NCI-H187 (cell line): ENCODE data around the gene ANKRD34A.

Source experiments
- DNase-seq, 2 experiments: peaks; one replicate each; lab custom pipeline; 2025; lab: John Stamatoyannopoulos, UW

Gene ANKRD34A

DNA sequence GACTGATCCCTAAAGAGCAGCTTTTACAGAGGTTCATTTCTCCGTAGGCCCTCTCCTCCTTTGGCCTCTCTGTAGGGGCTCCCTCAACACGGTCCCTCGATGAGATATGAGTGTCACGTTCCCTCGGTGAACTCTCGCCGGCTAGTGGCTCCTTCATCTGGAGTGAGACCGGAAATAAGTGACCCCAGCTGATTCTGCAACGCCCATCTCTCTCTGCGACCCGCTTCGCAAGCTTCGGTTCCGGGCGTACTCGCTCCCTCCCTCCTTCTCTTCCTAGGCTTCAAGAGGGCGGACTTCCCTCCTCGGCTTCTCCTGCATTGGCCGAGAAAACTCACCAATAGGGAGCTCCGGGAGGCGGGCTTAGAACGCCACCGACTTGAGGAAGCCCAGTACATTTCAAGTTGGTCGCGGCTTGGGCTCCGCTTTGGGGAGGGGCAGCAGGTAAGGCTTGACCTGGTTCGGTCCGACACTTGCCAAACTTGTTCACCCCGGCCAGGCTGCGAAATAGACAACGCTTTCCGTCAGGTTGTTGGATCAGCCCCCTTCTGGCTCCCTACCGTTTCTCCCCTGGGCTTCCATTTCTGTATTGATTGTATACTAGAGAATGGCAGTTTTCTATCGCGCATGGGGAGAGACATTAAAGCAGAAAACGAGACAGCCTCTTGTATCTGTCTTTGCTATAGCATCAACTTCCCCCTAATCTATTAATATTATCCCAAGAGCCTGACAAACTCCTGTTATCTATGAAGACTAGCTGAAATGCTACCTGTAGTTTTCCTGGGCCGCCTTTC is at the start of gene ANKRD34A, which contains the start of gene POLR3GL:
TSS of gene ANKRD34A (minus strand) at position 248 of the 791 bp plus-strand sequence. CDS start 2,816 bp downstream, outside the sequence.
TSS of gene POLR3GL (plus strand) at position 363 of the 791 bp plus-strand sequence. CDS start 10,176 bp downstream, outside the sequence.
- peak; percentile 94 to 96 for DNase-seq

GRCh38 chr1:146013559-146013922 is 49.2 kb upstream of the ANKRD34A start:
- DNase-seq: no peak

DNA sequence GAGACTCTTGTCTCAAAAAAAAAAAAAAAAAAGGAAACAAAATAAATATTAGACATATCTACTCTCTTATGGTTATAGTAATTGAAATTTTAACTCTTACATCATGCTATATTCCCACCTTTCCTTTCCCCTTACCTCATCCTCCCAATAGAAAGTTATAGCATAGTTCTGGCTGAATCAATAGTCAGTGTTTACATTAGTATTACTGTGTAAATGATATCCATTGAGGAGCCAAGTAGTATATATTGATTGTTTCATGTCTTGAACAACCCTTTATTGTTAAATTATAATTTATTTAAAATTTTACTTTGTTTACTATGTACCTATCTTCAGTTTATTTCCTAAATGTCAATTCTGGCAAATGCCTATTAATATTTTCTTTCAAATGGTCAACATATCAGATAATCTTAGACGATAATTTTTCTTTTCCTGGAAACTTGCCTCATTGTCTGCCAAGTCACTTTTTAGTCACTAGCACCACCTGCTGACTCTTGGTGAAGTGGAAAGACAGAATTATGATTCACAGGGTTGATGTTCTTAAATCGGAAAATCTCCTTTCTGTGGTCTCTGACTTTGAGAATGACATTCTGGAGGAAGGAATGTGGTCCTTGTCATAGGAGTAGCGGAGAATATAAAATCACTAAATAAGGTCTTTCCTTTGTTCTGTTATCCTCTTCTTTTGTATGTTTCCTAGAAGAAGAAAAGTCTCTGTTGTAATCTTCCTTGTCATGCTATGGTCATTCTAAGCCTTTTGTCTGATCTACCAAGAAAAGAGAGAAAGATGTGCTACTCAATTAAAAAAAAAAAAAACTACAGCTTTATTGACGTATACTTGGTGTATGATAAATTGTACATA is 48.6 kb upstream of the ANKRD34A start:
- DNase-seq: peak; percentile 36 to 70

GRCh38 chr1:146010126-146010738 is 45.9 kb upstream of the ANKRD34A start:
- no peak for DNase-seq

DNA sequence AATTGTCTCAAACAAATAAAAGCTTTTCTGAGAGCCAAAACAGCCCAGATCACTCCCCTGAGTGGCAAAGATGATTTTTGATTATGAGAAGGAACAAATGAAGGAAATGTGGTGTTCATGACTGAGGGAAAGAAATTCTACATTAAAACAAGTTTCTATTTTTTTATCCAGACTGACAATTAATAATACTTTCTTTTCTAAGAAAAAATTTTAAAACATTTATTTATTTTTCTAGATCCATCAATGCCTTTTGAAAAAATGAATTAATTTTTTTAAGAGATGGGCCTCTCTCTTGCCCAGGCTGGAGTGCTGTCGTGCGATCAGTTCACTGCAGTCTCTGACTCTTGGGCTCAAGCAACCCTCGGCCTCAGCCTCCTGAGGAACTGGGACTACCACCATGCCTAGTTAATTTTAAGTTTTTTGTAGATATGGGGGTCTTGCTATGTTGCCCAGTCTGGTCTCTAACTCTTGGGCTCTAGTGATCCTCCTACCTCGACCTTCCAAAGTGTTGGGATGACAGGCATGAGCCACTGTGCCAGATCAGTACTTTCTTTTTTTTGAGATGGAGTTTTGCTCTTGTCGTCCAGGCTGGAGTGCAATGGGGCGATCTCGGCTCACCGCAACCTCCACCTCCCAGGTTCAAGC is 43.2 kb upstream of the ANKRD34A start:
- DNase-seq: no peak

GRCh38 chr1:146001709-146002108 is 37.3 kb upstream of the ANKRD34A start:
- DNase-seq: no peak

GRCh38 chr1:145999321-146000024 is 35.1 kb upstream of the ANKRD34A start:
- DNase-seq: peak; percentile 48 to 50

DNA sequence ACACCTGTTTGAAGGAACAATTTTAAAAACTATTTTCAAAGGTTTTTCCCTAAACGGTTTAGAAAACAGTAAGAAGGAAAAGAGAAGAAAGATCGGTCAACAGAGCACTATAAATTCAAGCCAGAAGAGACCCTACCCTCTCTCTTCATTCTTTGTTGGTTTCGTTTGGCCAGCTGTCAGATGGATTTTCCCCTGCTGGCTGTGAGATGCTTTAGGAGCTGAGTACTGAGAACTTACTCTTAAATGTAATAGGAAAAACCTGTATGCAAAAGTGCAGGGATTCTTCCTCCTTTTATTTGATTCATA is 33.3 kb upstream of the ANKRD34A start:
- DNase-seq: no peak

- DNase-seq: no peak
Observed at GRCh38 chr1:145997016-145997717, 32.8 kb upstream of the ANKRD34A start.

GRCh38 chr1:145996433-145997015 is 32.1 kb upstream of the ANKRD34A start, which contains the start of gene TXNIP:
Gene TXNIP (minus strand): TSS chr1:145996579. CDS start chr1:145996266, 313 bp downstream.
- peak; percentile 99 to 100 for DNase-seq

GRCh38 chr1:145995964-145996432 is 31.6 kb upstream of the ANKRD34A start:
- DNase-seq: peak; percentile 33 to 71

DNA sequence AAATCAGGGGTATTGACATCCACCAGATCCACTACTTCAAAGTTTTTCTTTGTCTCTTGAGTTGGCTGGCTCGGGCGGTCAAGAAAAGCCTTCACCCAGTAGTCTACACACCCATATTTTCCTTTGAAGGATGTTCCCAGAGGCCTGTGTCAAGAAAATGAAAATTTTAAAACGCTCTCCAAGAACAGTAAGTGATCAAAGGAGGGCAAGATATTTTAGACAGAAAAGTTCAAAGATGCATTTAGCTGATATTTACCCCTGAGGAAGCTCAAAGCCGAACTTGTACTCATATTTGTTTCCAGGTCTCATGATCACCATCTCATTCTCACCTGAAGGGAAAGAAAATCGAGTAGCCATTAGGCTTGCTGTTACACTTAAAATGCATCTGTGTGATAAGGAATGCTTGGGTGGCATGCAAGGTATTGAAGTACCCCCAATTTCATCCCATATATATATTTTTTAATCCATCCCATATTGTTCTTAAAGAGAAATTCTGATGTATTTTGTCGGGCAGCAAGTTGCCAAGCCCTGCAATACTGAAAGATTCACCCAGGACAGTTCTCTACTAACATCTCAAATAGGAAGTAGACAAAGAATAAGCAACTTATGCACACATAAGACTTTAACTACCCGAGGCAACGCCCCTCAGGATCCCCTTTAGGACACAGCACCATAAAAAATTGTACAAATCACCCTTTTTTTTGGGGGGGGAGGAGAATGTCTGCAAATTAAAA is 30.9 kb upstream of the ANKRD34A start:
- no peak for DNase-seq

DNA sequence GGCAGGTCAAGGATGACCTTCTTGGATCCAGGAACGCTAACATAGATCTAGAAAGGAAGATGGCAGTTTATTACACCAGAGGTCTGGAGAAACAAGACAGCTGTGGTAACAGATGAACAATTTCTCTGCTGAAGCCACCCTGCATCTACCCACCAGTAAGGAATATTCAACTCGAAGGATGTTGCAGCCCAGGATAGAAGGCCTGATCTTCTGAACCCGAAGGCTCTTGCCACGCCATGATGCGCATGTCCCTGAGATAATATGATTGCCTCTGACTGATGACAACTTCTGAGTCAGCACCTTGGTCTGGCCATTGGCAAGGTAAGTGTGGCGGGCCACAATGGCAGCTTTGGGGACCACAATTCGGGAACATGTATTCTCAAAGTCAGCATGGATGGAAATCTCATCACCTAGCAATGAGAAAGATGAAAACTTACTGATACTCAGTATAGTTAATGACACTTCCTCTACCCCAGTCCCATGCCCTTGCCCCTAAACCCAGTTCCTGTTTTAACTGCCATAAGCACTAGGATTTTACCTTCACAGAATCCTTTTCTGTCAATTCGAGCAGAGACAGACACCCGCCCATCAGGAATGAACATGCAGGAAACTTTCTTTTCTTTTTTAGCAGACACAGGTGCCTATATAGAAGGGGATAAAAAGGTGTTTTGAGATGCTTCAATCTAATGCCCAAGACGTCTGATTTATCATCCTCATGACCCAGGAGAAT is 30.2 kb upstream of the ANKRD34A start:
- no peak for DNase-seq

- DNase-seq: no peak
Observed at GRCh38 chr1:145993618-145994390, 29.4 kb upstream of the ANKRD34A start.

DNA sequence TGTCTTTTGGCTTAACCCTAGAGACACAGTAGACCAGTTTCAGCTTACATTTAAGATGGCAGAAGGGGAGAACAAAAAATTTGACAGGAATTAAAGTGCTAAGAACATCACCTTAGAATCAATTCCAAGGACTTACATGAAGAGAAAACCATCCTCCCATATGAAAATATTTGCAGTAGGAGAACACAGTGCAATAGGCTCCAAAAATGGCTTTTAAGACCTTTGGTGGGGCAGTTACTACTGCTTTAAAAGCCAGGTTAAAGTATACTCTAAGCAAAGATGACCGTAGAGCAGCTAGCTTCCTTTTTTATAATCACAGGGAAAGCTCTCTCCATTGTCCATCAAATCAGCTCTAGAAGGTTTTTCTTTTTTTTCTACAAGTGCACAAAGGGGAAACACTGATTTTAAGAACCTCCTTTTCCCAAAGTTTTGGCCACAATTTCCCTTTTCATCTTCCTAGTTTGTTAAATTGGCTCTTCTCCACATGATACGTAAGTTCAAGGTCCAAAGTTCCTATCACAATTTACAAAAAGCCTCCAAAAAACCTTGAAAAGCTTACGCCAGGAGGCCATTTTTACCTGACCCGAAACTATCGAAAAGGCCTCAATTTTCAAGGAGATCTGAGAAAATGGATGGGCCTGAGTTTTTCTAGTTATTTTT is 28.7 kb upstream of the ANKRD34A start:
- DNase-seq: no peak

DNA sequence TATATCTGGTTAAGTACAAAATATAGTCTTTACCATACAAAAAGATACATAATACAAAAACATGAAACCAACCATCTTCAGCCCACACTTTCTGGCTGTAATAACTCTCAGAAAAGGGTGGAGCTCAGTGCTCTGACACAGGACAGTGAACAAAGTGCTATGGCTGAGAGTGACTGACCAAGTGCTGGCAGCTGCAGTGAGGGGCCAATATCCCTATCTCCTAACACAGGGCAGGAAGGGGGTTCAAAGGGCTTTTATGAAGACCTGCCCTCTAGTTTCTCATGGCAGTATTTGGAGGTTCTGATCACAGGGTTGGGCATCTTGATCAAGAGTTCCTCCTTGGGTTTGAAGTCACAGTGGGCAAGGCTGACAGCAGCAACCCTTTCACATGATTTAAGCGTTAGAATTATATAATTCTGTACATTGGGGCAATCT is 28.1 kb upstream of the ANKRD34A start:
- no peak for DNase-seq

- no peak for DNase-seq
Observed at GRCh38 chr1:145991735-145992412, 27.5 kb upstream of the ANKRD34A start.
